Nephron (organoid): Measurements from ENCODE around the gene CACNA1H.
"Not testable (repeated sequence)": the region's sequence is repeated elsewhere in the genome, so short reads cannot be mapped to it uniquely, and the experiment has no call there.

Source experiments
- H3K27ac Mint-ChIP-seq, 3 experiments: 2 replicates each; pipeline ENCODE4 v1.8.0; 2020; ENCODE audit warnings: mixed read lengths in 3 of 3, mild to moderate bottlenecking in 2 of 3, moderate library complexity in 1 of 3
- H3K27me3 Mint-ChIP-seq: 2 replicates; pipeline ENCODE4 v1.8.0; 2021; ENCODE audit warnings: low read depth, mild to moderate bottlenecking, moderate library complexity, mixed read lengths
- H3K36me3 Mint-ChIP-seq: 2 replicates; pipeline ENCODE4 v1.8.0; 2020; ENCODE audit warnings: low read depth, mixed read lengths
- H3K4me1 Mint-ChIP-seq: 2 replicates; pipeline ENCODE4 v1.8.0; 2020; ENCODE audit warnings: mixed read lengths
- H3K4me3 Mint-ChIP-seq, 3 experiments: 2 replicates each; pipeline ENCODE4 v1.8.0; 2020; ENCODE audit warnings: mild to moderate bottlenecking in 3 of 3, mixed read lengths in 3 of 3, moderate library complexity in 2 of 3
- H3K9me3 Mint-ChIP-seq: 2 replicates; pipeline ENCODE4 v1.8.0; 2020; ENCODE audit warnings: mixed read lengths
- TF ChIP-seq, protein P1 (sequence below), 3 experiments: fragments of 200-600 bp; sonication (generic); IDR thresholded peaks; one replicate each; pipeline ENCODE4 v1.5.0; 2021; ENCODE audit warnings: antibody characterized with exemption in 3 of 3; ENCODE audit not compliant: unreplicated experiment in 3 of 3

CACNA1H gene

DNA sequence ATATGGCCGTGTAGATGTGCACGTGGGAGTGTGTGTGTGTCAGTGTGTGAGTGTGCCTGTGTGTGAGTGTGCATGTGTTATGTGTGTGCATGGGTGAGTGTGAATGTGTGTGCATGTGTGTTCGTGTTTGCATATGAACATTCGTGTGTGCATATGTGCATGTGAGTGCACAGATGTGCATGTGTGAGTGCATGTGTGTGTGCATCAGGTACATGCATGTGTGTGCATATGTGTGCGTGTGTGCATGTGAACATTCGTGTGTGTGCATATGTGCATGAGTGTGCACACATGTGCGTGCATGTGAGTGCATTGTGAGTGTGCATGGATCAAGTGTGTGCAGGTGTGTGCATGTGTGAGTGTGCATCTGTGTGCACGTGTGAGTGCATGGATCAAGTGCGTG lies 85.1 kb downstream of the CACNA1H start:
- no peaks in the 10 kb centered on the region for H3K36me3 Mint-ChIP-seq
- peaks cover 6% of the 10 kb centered on the region for H3K27me3 Mint-ChIP-seq
- no peaks in the 10 kb centered on the region for H3K4me1 Mint-ChIP-seq
- H3K4me3 Mint-ChIP-seq, result no peak overlapping the region
- TF ChIP-seq, protein P1, sequence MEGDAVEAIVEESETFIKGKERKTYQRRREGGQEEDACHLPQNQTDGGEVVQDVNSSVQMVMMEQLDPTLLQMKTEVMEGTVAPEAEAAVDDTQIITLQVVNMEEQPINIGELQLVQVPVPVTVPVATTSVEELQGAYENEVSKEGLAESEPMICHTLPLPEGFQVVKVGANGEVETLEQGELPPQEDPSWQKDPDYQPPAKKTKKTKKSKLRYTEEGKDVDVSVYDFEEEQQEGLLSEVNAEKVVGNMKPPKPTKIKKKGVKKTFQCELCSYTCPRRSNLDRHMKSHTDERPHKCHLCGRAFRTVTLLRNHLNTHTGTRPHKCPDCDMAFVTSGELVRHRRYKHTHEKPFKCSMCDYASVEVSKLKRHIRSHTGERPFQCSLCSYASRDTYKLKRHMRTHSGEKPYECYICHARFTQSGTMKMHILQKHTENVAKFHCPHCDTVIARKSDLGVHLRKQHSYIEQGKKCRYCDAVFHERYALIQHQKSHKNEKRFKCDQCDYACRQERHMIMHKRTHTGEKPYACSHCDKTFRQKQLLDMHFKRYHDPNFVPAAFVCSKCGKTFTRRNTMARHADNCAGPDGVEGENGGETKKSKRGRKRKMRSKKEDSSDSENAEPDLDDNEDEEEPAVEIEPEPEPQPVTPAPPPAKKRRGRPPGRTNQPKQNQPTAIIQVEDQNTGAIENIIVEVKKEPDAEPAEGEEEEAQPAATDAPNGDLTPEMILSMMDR (IDR thresholded peaks at IDR 0.05; ENCODE audit: unreplicated experiment in 3 of 3), result no peak
- H3K27ac Mint-ChIP-seq, result peak overlapping the region in 1 of 3 experiments; percentile 38
- peaks cover 5% of the 10 kb centered on the region for H3K9me3 Mint-ChIP-seq

DNA sequence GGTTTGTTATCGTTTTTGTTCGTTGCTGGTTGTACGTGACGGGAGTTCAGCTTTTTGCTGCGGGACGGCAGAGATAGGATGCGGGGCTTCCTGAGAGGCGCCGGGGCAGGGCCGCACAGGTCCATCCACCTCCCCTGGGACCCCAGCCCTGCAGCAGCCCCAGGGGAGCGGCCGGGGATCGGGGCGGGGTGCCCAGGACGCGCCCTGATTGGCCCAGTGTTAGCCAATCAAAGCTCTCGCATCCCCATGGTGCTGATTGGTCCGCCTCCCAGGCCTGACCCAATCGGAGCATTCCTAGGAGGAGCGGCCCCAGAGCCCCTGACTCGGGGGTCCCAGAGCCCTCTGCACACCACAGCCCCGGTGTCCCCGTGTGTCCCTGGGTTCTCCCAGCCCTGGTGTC lies 86.0 kb downstream of the CACNA1H start:
- H3K9me3 Mint-ChIP-seq, H3K4me1 Mint-ChIP-seq, H3K36me3 Mint-ChIP-seq, H3K27ac Mint-ChIP-seq, H3K27me3 Mint-ChIP-seq, H3K4me3 Mint-ChIP-seq: not testable (repeated sequence)

DNA sequence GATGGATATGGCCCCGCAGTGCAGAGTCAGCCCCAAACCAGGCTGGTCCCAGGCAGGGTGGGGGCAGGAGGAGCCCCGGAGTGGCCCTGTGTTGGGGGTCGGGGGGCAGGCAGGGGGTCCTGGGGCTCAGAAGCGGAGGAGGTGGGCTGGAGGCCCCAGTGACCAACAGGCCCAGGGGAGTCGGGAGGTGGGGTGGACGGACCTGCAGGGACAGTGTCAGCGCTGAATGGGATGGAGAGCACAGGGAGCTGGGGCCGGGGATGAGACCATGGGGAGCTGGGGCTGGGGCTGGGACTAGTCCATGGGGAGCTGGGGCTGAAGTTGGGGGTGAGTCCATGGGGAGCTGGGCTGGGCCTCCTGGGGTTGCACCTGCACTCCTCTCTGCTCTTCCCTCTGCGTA lies 86.7 kb downstream of the CACNA1H start:
- not testable (repeated sequence) for H3K27me3 Mint-ChIP-seq, H3K36me3 Mint-ChIP-seq, H3K27ac Mint-ChIP-seq, H3K9me3 Mint-ChIP-seq, H3K4me3 Mint-ChIP-seq, H3K4me1 Mint-ChIP-seq

DNA sequence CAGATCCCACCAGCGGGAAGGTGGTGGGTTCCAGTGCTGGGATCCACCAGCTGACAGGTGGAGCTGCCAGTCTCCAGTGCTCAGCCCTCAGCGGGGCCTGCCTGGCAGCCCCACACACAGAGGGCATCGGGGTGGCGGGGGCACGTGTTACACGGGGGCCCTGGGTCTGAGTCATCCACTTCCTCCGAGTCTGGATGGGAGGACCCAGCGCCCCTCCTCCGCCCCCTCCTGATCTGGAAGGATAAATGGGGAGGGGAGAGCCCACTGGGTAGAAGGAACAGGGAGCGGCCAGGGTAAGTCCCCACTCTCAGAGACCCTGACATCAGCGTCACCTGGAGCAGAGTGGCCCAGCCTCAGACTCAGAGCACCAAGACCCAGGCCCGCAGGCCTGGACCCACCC lies 87.5 kb downstream of the CACNA1H start, which contains the start of gene TPSAB1:
Gene TPSAB1, plus strand, starts transcription at position 270 of the 400 bp plus-strand sequence. CDS start 234 bp downstream, outside the sequence.
- H3K4me1 Mint-ChIP-seq, H3K27ac Mint-ChIP-seq, H3K4me3 Mint-ChIP-seq, H3K36me3 Mint-ChIP-seq, H3K27me3 Mint-ChIP-seq, H3K9me3 Mint-ChIP-seq: not testable (repeated sequence)

DNA sequence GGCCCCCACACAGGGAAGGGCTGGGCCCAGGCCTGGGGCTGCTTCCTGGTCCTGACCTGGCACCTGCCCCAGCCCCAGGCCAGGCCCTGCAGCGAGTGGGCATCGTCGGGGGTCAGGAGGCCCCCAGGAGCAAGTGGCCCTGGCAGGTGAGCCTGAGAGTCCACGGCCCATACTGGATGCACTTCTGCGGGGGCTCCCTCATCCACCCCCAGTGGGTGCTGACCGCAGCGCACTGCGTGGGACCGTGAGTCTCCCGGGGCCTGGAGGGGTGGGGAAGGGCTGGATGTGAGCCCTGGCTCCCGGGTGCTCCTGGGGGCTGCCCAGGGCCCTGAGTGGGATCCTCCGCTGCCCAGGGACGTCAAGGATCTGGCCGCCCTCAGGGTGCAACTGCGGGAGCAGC lies 88.2 kb downstream of the CACNA1H start:
- not testable (repeated sequence) for H3K27me3 Mint-ChIP-seq, H3K4me3 Mint-ChIP-seq, H3K36me3 Mint-ChIP-seq, H3K9me3 Mint-ChIP-seq, H3K4me1 Mint-ChIP-seq, H3K27ac Mint-ChIP-seq

DNA sequence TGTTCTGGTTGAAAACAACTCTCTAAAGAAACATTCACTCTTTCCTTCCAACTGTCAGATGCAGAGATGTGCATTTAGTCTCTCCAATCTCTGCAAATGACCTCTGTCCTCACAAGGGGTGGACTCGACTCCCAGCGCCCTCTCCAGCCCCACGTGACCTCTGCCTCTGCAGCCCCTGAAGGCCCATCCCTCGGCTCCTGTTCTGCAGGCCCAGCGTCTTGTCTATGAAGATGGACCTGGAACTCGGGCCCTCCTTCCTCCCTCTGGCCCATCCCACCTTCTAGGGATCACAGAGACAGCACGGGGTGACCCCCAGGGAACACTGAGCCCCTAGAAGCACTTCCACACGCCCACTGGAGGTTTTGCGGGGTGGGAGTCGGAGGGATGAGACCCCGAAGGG lies 90.5 kb downstream of the CACNA1H start:
- H3K4me1 Mint-ChIP-seq, H3K36me3 Mint-ChIP-seq, H3K4me3 Mint-ChIP-seq, H3K9me3 Mint-ChIP-seq, H3K27ac Mint-ChIP-seq: not testable (repeated sequence)
- H3K27me3 Mint-ChIP-seq, result peaks cover 18% of the 10 kb centered on the region

DNA sequence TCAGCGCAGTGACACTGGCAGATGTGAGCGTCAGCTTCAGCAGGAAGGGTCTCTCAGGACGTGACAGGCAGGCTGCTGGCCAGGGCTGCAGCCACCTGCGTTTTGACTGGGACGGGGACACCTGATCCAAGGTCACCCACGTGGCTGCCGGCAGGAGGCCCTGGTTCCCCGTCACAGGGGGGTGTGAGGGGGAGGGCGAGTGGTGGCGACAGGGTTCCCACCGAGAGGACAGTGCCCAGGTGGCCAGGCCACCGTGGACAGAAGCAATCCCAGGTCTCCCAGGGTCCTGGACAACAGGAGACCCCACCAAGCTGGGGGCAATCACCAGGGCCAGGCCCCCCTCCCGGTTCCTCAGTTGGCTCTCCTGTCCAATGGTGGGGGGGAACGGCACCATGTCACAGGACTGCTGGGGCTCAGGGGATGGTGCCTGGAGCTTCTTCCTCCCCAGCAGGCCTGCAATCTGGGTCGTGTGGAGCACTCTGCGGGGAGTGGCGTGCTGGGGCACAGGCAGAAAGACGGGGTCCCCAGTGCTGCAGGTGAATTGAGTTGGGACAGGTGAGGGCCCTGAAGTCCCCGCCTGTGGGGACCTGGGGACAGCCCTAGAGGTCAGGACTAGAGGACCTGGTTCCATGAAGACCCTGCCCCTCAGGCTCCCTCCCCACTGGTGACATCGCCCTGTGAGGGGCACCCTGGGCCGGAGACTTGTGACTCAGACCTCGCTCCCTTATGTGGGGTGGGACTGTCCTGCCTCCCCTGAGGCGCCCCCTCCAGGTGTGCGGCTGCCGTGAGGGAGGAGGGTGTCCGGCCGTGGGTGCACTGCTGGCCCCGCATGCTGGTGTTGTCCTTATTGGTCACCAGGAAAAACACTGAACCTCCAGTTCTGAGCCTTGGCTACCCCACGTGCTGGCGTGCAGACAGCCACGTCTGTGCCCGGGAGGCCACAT lies 91.3 kb downstream of the CACNA1H start:
- not testable (repeated sequence) for H3K4me1 Mint-ChIP-seq

DNA sequence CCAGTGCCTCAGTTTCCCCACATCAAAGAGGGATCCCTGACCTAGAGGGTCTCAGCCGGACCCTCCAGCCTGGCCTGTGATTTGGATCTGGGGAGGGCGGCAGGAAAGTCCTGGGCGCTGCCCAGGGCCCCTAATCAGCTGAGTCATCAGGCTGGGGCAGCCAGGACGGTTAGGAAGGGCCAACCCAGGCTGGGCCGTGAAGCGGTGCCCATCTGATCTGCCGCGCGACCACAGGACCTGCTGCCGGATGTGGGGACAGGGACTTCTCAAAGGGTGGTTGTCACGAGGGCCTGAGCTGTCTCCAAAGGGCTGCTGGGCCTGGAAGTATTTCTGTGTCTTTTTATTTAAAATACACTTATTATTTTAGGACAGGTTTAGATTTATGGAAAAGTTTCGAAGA lies 92.0 kb downstream of the CACNA1H start:
- Mint-ChIP-seq H3K4me1 (no peaks in the 10 kb centered on the region), H3K4me3 (no peak overlapping the region), H3K9me3 (no peaks in the 10 kb centered on the region), H3K27ac (no peak overlapping the region), H3K36me3 (no peaks in the 10 kb centered on the region), H3K27me3 (peaks cover 18% of the 10 kb centered on the region)
- TF ChIP-seq, protein P1 (IDR thresholded peaks at IDR 0.05; ENCODE audit: unreplicated experiment in 3 of 3), result no peak

More for the DNA sequence above, 91.3 kb downstream of the CACNA1H start:
- H3K9me3 Mint-ChIP-seq, H3K4me3 Mint-ChIP-seq, H3K36me3 Mint-ChIP-seq, H3K27ac Mint-ChIP-seq: not testable (repeated sequence)
- peaks cover 18% of the 10 kb centered on the region for H3K27me3 Mint-ChIP-seq

DNA sequence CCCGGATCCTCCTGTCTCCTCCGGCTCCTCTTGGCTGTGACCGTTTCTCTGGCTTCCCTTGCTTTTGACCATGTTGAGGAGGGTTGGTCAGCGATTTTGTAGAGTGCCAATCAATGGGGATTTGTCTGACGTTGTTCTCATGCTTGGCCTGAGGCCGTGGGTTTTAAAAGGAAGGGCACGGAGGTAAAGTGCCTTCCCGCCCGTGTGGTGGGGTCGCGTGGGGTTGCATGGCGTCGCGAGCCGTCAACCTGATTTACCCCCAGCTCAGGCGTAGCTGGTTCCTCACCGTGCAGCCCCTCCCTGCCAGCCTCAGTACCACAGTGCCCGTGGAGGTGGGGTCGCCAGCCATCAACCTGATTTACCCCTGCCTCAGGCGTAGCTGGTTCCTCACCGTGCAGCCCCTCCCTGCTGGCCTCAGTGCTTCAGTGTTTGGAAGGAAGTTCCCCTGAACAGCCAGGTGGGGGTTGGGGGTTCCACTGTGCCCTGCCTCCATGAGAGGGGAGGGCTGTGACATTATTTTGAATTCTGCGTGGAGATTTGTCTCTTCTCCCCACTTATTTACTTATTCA lies 92.6 kb downstream of the CACNA1H start:
- H3K27me3 Mint-ChIP-seq, result peaks cover 18% of the 10 kb centered on the region
- TF ChIP-seq, protein P1 (IDR thresholded peaks at IDR 0.05; ENCODE audit: unreplicated experiment in 3 of 3), result no peak

DNA sequence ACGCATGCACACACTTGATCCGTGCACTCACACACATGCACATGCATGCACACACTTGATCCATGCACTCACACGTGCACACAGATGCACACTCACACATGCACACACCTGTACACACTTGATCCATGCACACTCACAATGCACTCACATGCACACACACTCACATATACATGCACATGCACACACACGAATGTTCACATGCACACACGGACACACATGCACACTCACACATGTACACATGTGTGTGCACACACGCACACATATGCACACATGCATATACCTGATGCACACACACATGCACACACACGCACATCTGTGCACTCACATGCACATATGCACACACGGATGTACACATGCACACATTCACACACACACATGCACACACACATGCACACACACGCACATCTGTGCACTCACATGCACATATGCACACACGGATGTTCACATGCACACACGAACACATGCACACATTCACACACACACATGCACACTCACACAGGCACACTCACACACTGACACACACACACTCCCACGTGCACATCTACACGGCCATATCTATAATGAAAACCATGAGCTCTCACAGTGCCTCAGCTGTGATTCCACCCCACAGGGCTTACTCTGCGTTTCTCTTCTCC lies 95.1 kb downstream of the CACNA1H start:
- not testable (repeated sequence) for H3K4me1 Mint-ChIP-seq, H3K36me3 Mint-ChIP-seq, H3K4me3 Mint-ChIP-seq, H3K9me3 Mint-ChIP-seq, H3K27ac Mint-ChIP-seq
- peaks cover 23% of the 10 kb centered on the region for H3K27me3 Mint-ChIP-seq

More for the DNA sequence above, 92.6 kb downstream of the CACNA1H start:
- H3K9me3 Mint-ChIP-seq, result no peaks in the 10 kb centered on the region
- no peak overlapping the region for H3K4me3 Mint-ChIP-seq
- no peaks in the 10 kb centered on the region for H3K4me1 Mint-ChIP-seq
- no peaks in the 10 kb centered on the region for H3K36me3 Mint-ChIP-seq
- H3K27ac Mint-ChIP-seq, result no peak overlapping the region

DNA sequence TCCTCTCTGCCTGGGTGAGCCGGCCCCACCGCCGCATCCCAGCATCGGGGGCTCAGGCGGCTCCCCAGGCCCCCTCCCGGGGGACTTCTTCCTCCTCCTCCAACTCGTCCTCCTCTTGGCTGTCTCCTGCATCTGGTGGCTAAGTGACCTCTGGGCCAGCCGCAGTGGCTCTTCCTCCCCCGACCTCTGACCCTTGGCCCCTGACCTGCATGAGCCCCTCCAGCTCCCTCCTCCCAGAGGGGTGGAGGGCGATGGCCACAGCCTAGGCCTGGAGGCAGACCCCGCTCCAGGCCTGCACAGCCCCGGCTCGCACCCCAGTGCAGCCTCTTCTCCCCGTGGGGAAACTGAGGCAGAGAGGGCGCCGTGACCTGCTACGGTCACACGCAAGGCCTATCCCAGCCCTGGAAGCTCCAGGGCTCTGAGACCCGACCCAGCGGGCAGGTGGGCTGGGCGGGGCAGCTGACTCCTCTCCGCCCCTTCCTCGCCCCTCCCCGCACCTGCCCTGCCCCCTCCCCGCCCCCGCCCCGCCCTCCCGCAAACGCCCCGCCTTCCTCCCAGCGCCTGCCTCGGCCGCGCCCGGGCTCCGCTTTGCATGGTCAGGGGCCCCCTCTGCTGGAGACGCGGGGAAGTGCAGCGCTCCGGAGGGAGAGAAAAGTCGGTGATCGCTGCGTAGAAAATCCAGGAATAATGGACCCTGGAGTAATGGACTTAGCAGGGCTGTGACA lies 96.3 kb downstream of the CACNA1H start:
- H3K9me3 Mint-ChIP-seq, H3K4me3 Mint-ChIP-seq, H3K4me1 Mint-ChIP-seq, H3K27ac Mint-ChIP-seq, H3K36me3 Mint-ChIP-seq: not testable (repeated sequence)
- peaks cover 25% of the 10 kb centered on the region for H3K27me3 Mint-ChIP-seq
